Liver (tissue), 9 donors: ENCODE data around the gene GPR150. TPM values are rescaled to one million over a fixed set of nuclear protein-coding genes. Genes with fewer than 3 reads are reported as not detected.
A peak's percentile ranks its signal among the peaks of the same experiment; 100 is the strongest.

ENCODE experiments used
- DNase-seq: peaks from one replicate; pipeline ENCODE4 v3.0.0-alpha.2; 2017; ENCODE audit warnings: low spot score
- H3K27ac ChIP-seq, 2 donors: one replicate each; pipeline ENCODE4 v1.7.0; 2013; ENCODE audit warnings: inconsistent platforms in 2 of 2, low read length in 2 of 2, control low read depth in 1 of 2, low read depth in 1 of 2, mild to moderate bottlenecking in 1 of 2
- H3K27me3 ChIP-seq, 4 donors: one replicate each; pipeline versions ENCODE4 v1.6.1 to v1.7.0; 2013; ENCODE audit warnings: low read length in 3 of 4, inconsistent platforms in 1 of 4, mild to moderate bottlenecking in 1 of 4, moderate library complexity in 1 of 4; ENCODE audit not compliant: control insufficient read depth in 4 of 4, insufficient read depth in 4 of 4
- H3K36me3 ChIP-seq, 4 donors: one replicate each; pipeline versions ENCODE4 v1.6.1 to v1.7.0; 2013; ENCODE audit warnings: low read length in 3 of 4, mild to moderate bottlenecking in 3 of 4, low read depth in 1 of 4, moderate library complexity in 1 of 4; ENCODE audit not compliant: control insufficient read depth in 4 of 4, insufficient read depth in 3 of 4
- H3K4me1 ChIP-seq, 4 donors: one replicate each; pipeline versions ENCODE4 v1.6.1 to v1.7.0; 2013; ENCODE audit warnings: low read length in 3 of 4, mild to moderate bottlenecking in 3 of 4, moderate library complexity in 1 of 4; ENCODE audit not compliant: control insufficient read depth in 4 of 4, insufficient read depth in 4 of 4
- H3K4me3 ChIP-seq, 3 donors: one replicate each; pipeline versions ENCODE4 v1.6.1 to v1.7.0; 2013; ENCODE audit warnings: low read length in 3 of 3, control low read depth in 1 of 3, low read depth in 1 of 3, mild to moderate bottlenecking in 1 of 3
- H3K9ac ChIP-seq, 2 donors: one replicate each; pipeline ENCODE4 v1.7.0; 2013; ENCODE audit warnings: low read length in 2 of 2, mild to moderate bottlenecking in 2 of 2, moderate library complexity in 2 of 2, control low read depth in 1 of 2, low read depth in 1 of 2
- H3K9me3 ChIP-seq, 4 donors: one replicate each; pipeline versions ENCODE4 v1.6.1 to v1.7.0; 2013; ENCODE audit warnings: low read length in 3 of 4; ENCODE audit not compliant: control insufficient read depth in 4 of 4
- EGR1 ChIP-seq, 2 donors: IDR thresholded peaks; 2 replicates each; pipeline ENCODE4 v1.6.1; 2016 to 2018; ENCODE audit warnings: antibody characterized with exemption in 2 of 2, low read depth in 2 of 2
- FOXA1 ChIP-seq: IDR thresholded peaks from 2 replicates; pipeline ENCODE4 v1.6.1; 2016; ENCODE audit warnings: antibody characterized with exemption
- FOXA2 ChIP-seq: IDR thresholded peaks from 2 replicates; pipeline ENCODE4 v1.6.1; 2016; ENCODE audit warnings: antibody characterized with exemption
- GABPA ChIP-seq, 2 donors: IDR thresholded peaks in 1 of 2; conservative IDR thresholded peaks in 1 of 2; 2 replicates each; pipeline ENCODE4 v1.6.1; 2016; ENCODE audit warnings: antibody characterized with exemption in 2 of 2, mild to moderate bottlenecking in 1 of 2, moderate library complexity in 1 of 2
- HNF4A ChIP-seq, 2 donors: conservative IDR thresholded peaks; 2 replicates each; pipeline ENCODE4 v1.6.1; 2016; ENCODE audit warnings: antibody characterized with exemption in 2 of 2, mild to moderate bottlenecking in 2 of 2
- HNF4G ChIP-seq: IDR thresholded peaks from 2 replicates; pipeline ENCODE4 v1.6.1; 2016; ENCODE audit warnings: antibody characterized with exemption
- JUND ChIP-seq, 2 donors: IDR thresholded peaks; 2 replicates each; pipeline ENCODE4 v1.6.1; 2016; ENCODE audit warnings: antibody characterized with exemption in 2 of 2
- NR2F2 ChIP-seq: IDR thresholded peaks from 2 replicates; pipeline ENCODE4 v1.6.1; 2016; ENCODE audit warnings: antibody characterized with exemption
- RAD21 ChIP-seq, 2 donors: IDR thresholded peaks; 2 replicates each; pipeline ENCODE4 v1.6.1; 2016; ENCODE audit warnings: antibody characterized with exemption in 2 of 2, mild to moderate bottlenecking in 2 of 2
- RXRA ChIP-seq, 2 donors: IDR thresholded peaks; 2 replicates each; pipeline ENCODE4 v1.6.1; 2017 to 2018; ENCODE audit warnings: antibody characterized with exemption in 2 of 2, mild to moderate bottlenecking in 1 of 2
- SP1 ChIP-seq: IDR thresholded peaks from 2 replicates; pipeline ENCODE4 v1.6.1; 2018; ENCODE audit warnings: antibody characterized with exemption, mild to moderate bottlenecking
- TAF1 ChIP-seq: conservative IDR thresholded peaks from 2 replicates; pipeline ENCODE4 v1.6.1; 2016; ENCODE audit warnings: antibody characterized with exemption, mild to moderate bottlenecking
- YY1 ChIP-seq: IDR thresholded peaks from 2 replicates; pipeline ENCODE4 v1.6.1; 2016; ENCODE audit warnings: antibody characterized with exemption, mild to moderate bottlenecking
- WGBS: extraction: QIAGEN DNeasy Blood & Tissue Kit; methylation state at CpG from one replicate; pipeline ENCODE4 v1.1.7; 2013; 5-methylcytosine and 5-hydroxymethylcytosine counted together
- polyA plus RNA-seq, 2 donors: library from polyadenylated mRNA; stranded (reverse) in 1 of 2; unstranded in 1 of 2; fragments of 200-250 nt in 1 of 2; fragments of >200 nt in 1 of 2; fragmentation: Nextera tagmentation in 1 of 2; extraction: Ambion mirVana in 1 of 2; gene quantifications; one replicate each; pipeline versions ENCODE4 v1.2.1 to v1.2.3, GENCODE V29; 2013 to 2015
- total RNA-seq, 2 donors: library from RNA; depleted of rRNA; stranded (reverse); fragments of >200 nt; gene quantifications; one replicate each; pipeline ENCODE4 v1.2.3, GENCODE V29; 2014
- TF ChIP-seq, protein P1 (sequence below): IDR thresholded peaks from 2 replicates; pipeline ENCODE4 v1.6.1; 2016; ENCODE audit warnings: antibody characterized with exemption
- TF ChIP-seq, protein P2 (sequence below): IDR thresholded peaks from 2 replicates; pipeline ENCODE4 v1.6.1; 2016; ENCODE audit warnings: antibody characterized with exemption
- TF ChIP-seq, protein P3 (sequence below): IDR thresholded peaks from 2 replicates; pipeline ENCODE4 v1.6.1; 2016; ENCODE audit warnings: antibody characterized with exemption
- TF ChIP-seq, protein P4 (sequence below): fragments of 150-350 bp; IDR thresholded peaks from 2 replicates; pipeline ENCODE4 v1.5.1; 2017; ENCODE audit warnings: improper control_type of control experiment, low read depth, low read length; ENCODE audit not compliant: missing input control
- TF ChIP-seq, protein P5 (sequence below): IDR thresholded peaks from 2 replicates; pipeline ENCODE4 v1.6.1; 2016; ENCODE audit warnings: antibody characterized with exemption, mild to moderate bottlenecking
- donor health status: healthy.
- donor health status: healthy.
- donor health status: healthy.
- donor health status: healthy.
- donor health status: healthy.

GPR150 gene
- total and polyA plus RNA-seq, 4 donors = 0.07 to 0.17 (median 0.08) TPM; not detected in 1

DNA sequence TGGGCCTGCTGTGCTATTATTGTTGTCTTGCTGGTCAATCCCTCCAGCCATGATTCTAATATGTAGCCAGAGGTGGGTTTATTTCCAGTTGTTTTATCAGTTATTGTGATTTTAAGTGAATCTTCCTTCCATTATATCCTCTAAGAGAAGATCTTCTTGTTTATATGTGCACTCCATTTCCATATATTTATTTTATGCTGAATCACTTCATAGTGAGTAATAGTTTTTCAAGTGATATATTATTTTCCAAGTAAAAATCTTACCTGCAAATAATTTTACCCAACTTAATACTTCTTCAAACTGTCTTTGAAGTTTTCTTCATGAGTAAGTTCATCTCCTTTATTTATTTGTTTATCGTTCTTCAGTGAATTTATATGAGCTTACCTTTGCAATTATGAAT is 13.5 kb upstream of the GPR150 start:
- TF ChIP-seq JUND (IDR thresholded peaks at IDR 0.05) = no peak
- TF ChIP-seq, protein P1, sequence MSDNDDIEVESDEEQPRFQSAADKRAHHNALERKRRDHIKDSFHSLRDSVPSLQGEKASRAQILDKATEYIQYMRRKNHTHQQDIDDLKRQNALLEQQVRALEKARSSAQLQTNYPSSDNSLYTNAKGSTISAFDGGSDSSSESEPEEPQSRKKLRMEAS = no peak
- no peak for TF ChIP-seq FOXA2
- no peak for TF ChIP-seq NR2F2
- no peak for TF ChIP-seq SP1
- TF ChIP-seq, protein P2, sequence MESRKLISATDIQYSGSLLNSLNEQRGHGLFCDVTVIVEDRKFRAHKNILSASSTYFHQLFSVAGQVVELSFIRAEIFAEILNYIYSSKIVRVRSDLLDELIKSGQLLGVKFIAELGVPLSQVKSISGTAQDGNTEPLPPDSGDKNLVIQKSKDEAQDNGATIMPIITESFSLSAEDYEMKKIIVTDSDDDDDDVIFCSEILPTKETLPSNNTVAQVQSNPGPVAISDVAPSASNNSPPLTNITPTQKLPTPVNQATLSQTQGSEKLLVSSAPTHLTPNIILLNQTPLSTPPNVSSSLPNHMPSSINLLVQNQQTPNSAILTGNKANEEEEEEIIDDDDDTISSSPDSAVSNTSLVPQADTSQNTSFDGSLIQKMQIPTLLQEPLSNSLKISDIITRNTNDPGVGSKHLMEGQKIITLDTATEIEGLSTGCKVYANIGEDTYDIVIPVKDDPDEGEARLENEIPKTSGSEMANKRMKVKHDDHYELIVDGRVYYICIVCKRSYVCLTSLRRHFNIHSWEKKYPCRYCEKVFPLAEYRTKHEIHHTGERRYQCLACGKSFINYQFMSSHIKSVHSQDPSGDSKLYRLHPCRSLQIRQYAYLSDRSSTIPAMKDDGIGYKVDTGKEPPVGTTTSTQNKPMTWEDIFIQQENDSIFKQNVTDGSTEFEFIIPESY = no peak
- TF ChIP-seq, protein P3, sequence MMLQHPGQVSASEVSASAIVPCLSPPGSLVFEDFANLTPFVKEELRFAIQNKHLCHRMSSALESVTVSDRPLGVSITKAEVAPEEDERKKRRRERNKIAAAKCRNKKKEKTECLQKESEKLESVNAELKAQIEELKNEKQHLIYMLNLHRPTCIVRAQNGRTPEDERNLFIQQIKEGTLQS = no peak
- TF ChIP-seq EGR1 (IDR thresholded peaks at IDR 0.05; ENCODE audit: low read depth in 2 of 2) = no peak
- TF ChIP-seq TAF1 = no peak
- no peak for TF ChIP-seq GABPA (IDR thresholded peaks at IDR 0.05 in 1 of 2, conservative IDR thresholded peaks at IDR 0.05 in 1 of 2)
- TF ChIP-seq, protein P4, sequence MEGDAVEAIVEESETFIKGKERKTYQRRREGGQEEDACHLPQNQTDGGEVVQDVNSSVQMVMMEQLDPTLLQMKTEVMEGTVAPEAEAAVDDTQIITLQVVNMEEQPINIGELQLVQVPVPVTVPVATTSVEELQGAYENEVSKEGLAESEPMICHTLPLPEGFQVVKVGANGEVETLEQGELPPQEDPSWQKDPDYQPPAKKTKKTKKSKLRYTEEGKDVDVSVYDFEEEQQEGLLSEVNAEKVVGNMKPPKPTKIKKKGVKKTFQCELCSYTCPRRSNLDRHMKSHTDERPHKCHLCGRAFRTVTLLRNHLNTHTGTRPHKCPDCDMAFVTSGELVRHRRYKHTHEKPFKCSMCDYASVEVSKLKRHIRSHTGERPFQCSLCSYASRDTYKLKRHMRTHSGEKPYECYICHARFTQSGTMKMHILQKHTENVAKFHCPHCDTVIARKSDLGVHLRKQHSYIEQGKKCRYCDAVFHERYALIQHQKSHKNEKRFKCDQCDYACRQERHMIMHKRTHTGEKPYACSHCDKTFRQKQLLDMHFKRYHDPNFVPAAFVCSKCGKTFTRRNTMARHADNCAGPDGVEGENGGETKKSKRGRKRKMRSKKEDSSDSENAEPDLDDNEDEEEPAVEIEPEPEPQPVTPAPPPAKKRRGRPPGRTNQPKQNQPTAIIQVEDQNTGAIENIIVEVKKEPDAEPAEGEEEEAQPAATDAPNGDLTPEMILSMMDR = no peak
- TF ChIP-seq HNF4A (conservative IDR thresholded peaks at IDR 0.05) = no peak
- Histone ChIP-seq H3K27me3 (no peaks in the 10 kb centered on the region), H3K36me3 (no peaks in the 10 kb centered on the region), H3K4me1 (no peaks in the 10 kb centered on the region), H3K9ac (no peak overlapping the region), H3K27ac (no peak overlapping the region), H3K4me3 (no peak overlapping the region), H3K9me3 (no peaks in the 10 kb centered on the region)
- no peak for DNase-seq
- 97% methylated on average over 1 of the region's 1 CpG for WGBS

DNA sequence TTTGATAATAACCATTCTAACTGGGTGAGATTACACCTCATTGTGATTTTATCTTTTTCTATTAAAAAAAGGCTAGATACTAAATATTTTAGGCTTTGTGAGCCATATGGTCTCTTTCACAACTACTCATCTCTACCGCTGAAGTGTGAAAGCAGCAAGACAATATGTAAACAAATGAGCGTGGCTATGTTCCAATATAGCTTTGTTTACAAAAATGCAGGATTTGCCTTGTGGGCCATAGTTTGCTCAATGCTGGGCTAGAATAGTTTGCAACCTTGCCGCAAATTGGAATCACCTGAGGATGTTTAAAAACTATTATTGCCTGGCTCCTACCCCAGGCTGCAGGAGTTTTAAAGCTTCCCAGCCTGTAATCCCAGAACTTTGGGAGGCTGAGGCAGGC is 10.2 kb upstream of the GPR150 start:
- Histone ChIP-seq H3K4me1 (no peaks in the 10 kb centered on the region), H3K4me3 (no peak overlapping the region), H3K36me3 (no peaks in the 10 kb centered on the region), H3K27me3 (no peaks in the 10 kb centered on the region), H3K27ac (no peak overlapping the region), H3K9ac (no peak overlapping the region), H3K9me3 (peaks cover 0 to 2% (median under 1%) of the 10 kb centered on the region in 4 donors)
- TF ChIP-seq RXRA (IDR thresholded peaks at IDR 0.05) (no peak), NR2F2 (no peak), YY1 (peak; percentile 28), FOXA2 (no peak)
- DNase-seq = no peak
- 24% methylated on average over 3 of the region's 3 CpGs for WGBS

DNA sequence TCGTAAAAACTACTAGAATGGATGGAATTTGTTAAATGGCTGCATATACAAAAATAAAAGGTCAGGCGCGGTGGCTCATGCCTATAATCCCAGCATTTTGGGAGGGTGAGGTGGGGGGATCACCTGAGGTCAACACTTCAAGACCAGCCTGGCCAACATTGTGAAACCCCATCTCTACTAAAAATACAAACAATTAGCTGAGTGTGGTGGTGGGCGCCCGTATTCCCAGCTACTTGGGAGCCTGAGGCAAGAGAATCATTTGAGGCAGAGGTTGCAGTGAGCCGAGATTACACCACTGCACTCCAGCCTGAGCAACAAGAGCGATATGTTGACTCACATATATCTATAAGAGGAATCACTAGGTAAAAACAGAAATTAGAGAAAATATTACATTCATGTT is 9.3 kb upstream of the GPR150 start:
- H3K27ac ChIP-seq = no peak overlapping the region
- H3K9me3 ChIP-seq = peaks cover 0 to 2% (median under 1%) of the 10 kb centered on the region in 4 donors
- H3K27me3 ChIP-seq = no peaks in the 10 kb centered on the region
- no peaks in the 10 kb centered on the region for H3K4me1 ChIP-seq
- TF ChIP-seq EGR1 (IDR thresholded peaks at IDR 0.05; ENCODE audit: low read depth in 2 of 2) = no peak
- TF ChIP-seq, protein P4 = no peak
- TF ChIP-seq HNF4A (conservative IDR thresholded peaks at IDR 0.05) = no peak
- TF ChIP-seq FOXA2 = no peak
- TF ChIP-seq, protein P5, sequence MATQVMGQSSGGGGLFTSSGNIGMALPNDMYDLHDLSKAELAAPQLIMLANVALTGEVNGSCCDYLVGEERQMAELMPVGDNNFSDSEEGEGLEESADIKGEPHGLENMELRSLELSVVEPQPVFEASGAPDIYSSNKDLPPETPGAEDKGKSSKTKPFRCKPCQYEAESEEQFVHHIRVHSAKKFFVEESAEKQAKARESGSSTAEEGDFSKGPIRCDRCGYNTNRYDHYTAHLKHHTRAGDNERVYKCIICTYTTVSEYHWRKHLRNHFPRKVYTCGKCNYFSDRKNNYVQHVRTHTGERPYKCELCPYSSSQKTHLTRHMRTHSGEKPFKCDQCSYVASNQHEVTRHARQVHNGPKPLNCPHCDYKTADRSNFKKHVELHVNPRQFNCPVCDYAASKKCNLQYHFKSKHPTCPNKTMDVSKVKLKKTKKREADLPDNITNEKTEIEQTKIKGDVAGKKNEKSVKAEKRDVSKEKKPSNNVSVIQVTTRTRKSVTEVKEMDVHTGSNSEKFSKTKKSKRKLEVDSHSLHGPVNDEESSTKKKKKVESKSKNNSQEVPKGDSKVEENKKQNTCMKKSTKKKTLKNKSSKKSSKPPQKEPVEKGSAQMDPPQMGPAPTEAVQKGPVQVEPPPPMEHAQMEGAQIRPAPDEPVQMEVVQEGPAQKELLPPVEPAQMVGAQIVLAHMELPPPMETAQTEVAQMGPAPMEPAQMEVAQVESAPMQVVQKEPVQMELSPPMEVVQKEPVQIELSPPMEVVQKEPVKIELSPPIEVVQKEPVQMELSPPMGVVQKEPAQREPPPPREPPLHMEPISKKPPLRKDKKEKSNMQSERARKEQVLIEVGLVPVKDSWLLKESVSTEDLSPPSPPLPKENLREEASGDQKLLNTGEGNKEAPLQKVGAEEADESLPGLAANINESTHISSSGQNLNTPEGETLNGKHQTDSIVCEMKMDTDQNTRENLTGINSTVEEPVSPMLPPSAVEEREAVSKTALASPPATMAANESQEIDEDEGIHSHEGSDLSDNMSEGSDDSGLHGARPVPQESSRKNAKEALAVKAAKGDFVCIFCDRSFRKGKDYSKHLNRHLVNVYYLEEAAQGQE = no peak
- TF ChIP-seq RAD21 (IDR thresholded peaks at IDR 0.05) = no peak
- TF ChIP-seq NR2F2 = no peak
- no peak for TF ChIP-seq FOXA1
- TF ChIP-seq HNF4G = no peak
- H3K4me3 ChIP-seq = no peak overlapping the region
- H3K9ac ChIP-seq = no peak overlapping the region
- WGBS = 95% methylated on average over 7 of the region's 7 CpGs
- no peaks in the 10 kb centered on the region for H3K36me3 ChIP-seq
- DNase-seq = no peak
